Keratinocyte (primary cell): Measurements from ENCODE around the gene CREB3L2. TPM values are rescaled to one million over a fixed set of nuclear protein-coding genes. Genes with fewer than 3 reads are reported as not detected.

Experiments
- DNase-seq: peaks from one replicate; pipeline ENCODE4 v3.0.0-alpha.2; 2011; ENCODE audit warnings: low read depth, missing footprints, low spot score
- FAIRE-seq: peaks from 2 replicates; lab custom pipeline; 2011; peaks lifted over from hg19 to GRCh38; lab: Jason Lieb, UNC
- H2AFZ ChIP-seq: 2 replicates; pipeline ENCODE4 v1.6.0; 2012; ENCODE audit warnings: low read length, control low read depth, inconsistent platforms; ENCODE audit not compliant: control insufficient read depth
- H3K27ac ChIP-seq: 2 replicates; pipeline ENCODE4 v1.5.1; 2011; ENCODE audit warnings: low read length; ENCODE audit not compliant: control insufficient read depth, insufficient read depth
- H3K27me3 ChIP-seq: 3 replicates; pipeline ENCODE4 v1.6.0; 2011; ENCODE audit warnings: low read length; ENCODE audit not compliant: control insufficient read depth, insufficient read depth; ENCODE audit errors: extremely low read depth
- H3K36me3 ChIP-seq, 2 experiments: 2 replicates in 1 of 2; 3 replicates in 1 of 2; pipeline ENCODE4 v1.5.1; 2011; ENCODE audit warnings: low read length in 2 of 2, mild to moderate bottlenecking in 1 of 2; ENCODE audit not compliant: control insufficient read depth in 2 of 2, insufficient read depth in 2 of 2; ENCODE audit errors: extremely low read depth in 1 of 2
- H3K4me1 ChIP-seq: 3 replicates; pipeline ENCODE4 v1.5.1; 2011; ENCODE audit warnings: low read length; ENCODE audit not compliant: control insufficient read depth, insufficient read depth; ENCODE audit errors: extremely low read depth
- H3K4me2 ChIP-seq: 3 replicates; pipeline ENCODE4 v1.6.0; 2011; ENCODE audit warnings: low read depth, low read length; ENCODE audit not compliant: control insufficient read depth, insufficient read depth; ENCODE audit errors: extremely low read depth
- H3K4me3 ChIP-seq, 3 experiments: fragments of 200-600 bp in 1 of 3; sonication (generic) in 1 of 3; 2 replicates in 2 of 3; 3 replicates in 1 of 3; pipeline ENCODE4 v1.5.1; 2011 to 2016; ENCODE audit warnings: low read length in 3 of 3, mild to moderate bottlenecking in 3 of 3, control low read depth in 2 of 3, inconsistent platforms in 1 of 3, low read depth in 1 of 3, mixed read lengths in 1 of 3, mixed run types in 1 of 3, moderate library complexity in 1 of 3; ENCODE audit not compliant: control insufficient read depth in 2 of 3, insufficient read depth in 2 of 3; ENCODE audit errors: extremely low read depth in 1 of 3
- H3K79me2 ChIP-seq: 2 replicates; pipeline ENCODE4 v1.6.0; 2012; ENCODE audit warnings: low read length; ENCODE audit not compliant: control insufficient read depth, insufficient read depth
- H3K9ac ChIP-seq: 3 replicates; pipeline ENCODE4 v1.6.0; 2011; ENCODE audit warnings: low read length; ENCODE audit not compliant: control insufficient read depth, insufficient read depth; ENCODE audit errors: extremely low read depth
- H3K9me1 ChIP-seq: 3 replicates; pipeline ENCODE4 v1.6.0; 2011; ENCODE audit warnings: low read length; ENCODE audit not compliant: control insufficient read depth, insufficient read depth; ENCODE audit errors: extremely low read depth
- H3K9me3 ChIP-seq: 2 replicates; pipeline ENCODE4 v1.5.1; 2012; ENCODE audit warnings: low read depth, low read length; ENCODE audit not compliant: control insufficient read depth
- H4K20me1 ChIP-seq: 3 replicates; pipeline ENCODE4 v1.6.0; 2011; ENCODE audit warnings: low read length; ENCODE audit not compliant: control insufficient read depth, insufficient read depth; ENCODE audit errors: extremely low read depth
- CTCF ChIP-seq, 3 experiments: IDR thresholded peaks in 1 of 3; conservative IDR thresholded peaks in 1 of 3; optimal IDR thresholded peaks in 1 of 3; 2 replicates in 2 of 3; 3 replicates in 1 of 3; pipeline versions ENCODE3 to v1.5.1; 2011; ENCODE audit warnings: low read length in 3 of 3, mild to moderate bottlenecking in 3 of 3, moderate library complexity in 2 of 3, control low read depth in 1 of 3, inconsistent platforms in 1 of 3; ENCODE audit not compliant: insufficient read depth in 2 of 3; ENCODE audit errors: extremely low read depth in 1 of 3
- EZH2 ChIP-seq: IDR thresholded peaks from one replicate; pipeline ENCODE4 v1.6.1; 2012; ENCODE audit warnings: inconsistent platforms, mild to moderate bottlenecking, low read length, moderate library complexity
- dilution Hi-C: fragments of 300-500 bp; cut with MboI; formaldehyde crosslinking; loops from one replicate; pipeline ENCODE4 v1.7.0; 2020; ENCODE audit warnings: low sequenced_read_pairs; ENCODE audit not compliant: extremely low pct_ligation_motif_present
- polyA plus RNA-seq, 5 experiments: library from polyadenylated mRNA; depleted of rRNA in 3 of 5; stranded (reverse) in 3 of 5; stranded (forward) in 1 of 5; unstranded in 1 of 5; fragments of >200 nt; gene quantifications; 1 replicate in 1 of 5; 2 replicates in 3 of 5; 3 replicates in 1 of 5; pipeline versions ENCODE4 v1.2.1 to v1.2.3, GENCODE V29; 2011 to 2012; ENCODE audit warnings: missing spikeins in 2 of 5, low read depth in 1 of 5, low replicate concordance in 1 of 5

The CREB3L2 gene
- polyA plus RNA-seq, 1 donor (not counting 4 experiments of a cell fraction or from before 2014, with no cell fraction given), result 12.8 TPM

DNA sequence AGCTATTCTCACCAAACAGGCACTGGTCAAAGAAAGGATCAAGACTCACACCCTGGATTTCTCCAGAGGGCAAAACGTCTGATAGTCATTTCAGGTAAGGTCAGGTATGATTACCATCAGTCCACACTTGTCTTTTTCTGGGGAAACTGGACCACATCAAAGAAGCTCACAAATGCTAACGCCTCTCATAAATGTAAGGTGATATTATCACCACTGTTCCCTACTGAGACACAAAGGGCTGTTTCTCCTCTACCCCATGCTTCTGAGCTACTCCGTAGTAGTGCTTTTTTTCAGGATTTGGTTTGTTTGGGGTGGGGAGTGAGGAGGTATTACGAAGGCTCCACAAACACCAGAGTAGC lies 51.6 kb downstream of the CREB3L2 start:
- Histone ChIP-seq H3K27me3 (no peaks in the 10 kb centered on the region), H2AFZ (no peak overlapping the region), H3K36me3 (peaks cover 0 to 3% of the 10 kb centered on the region in 2 experiments), H3K4me1 (no peaks in the 10 kb centered on the region), H3K9me3 (no peaks in the 10 kb centered on the region), H3K9me1 (no peaks in the 10 kb centered on the region), H3K27ac (no peak overlapping the region), H3K4me2 (no peak overlapping the region), H3K79me2 (peaks cover 8% of the 10 kb centered on the region), H3K4me3 (no peak overlapping the region), H4K20me1 (no peaks in the 10 kb centered on the region), H3K9ac (no peak overlapping the region)
- TF ChIP-seq EZH2 (no peak), CTCF (optimal IDR thresholded peaks at IDR 0.05 in 1 of 3, IDR thresholded peaks at IDR 0.05 in 1 of 3, conservative IDR thresholded peaks at IDR 0.05 in 1 of 3; ENCODE audit: extremely low read depth in 1 of 3, insufficient read depth in 2 of 3, low read length in 3 of 3) (no peak)
- no peak for FAIRE-seq
- DNase-seq, result no peak
- dilution Hi-C loops, result no loop called here

GRCh38 chr7:137949416-137950262 lies 52.2 kb downstream of the CREB3L2 start:
- Histone ChIP-seq H3K27ac (no peak overlapping the region), H2AFZ (no peak overlapping the region), H3K36me3 (peaks cover 0 to 3% of the 10 kb centered on the region in 2 experiments), H3K4me2 (no peak overlapping the region), H3K4me1 (no peaks in the 10 kb centered on the region), H3K9me1 (no peaks in the 10 kb centered on the region), H3K4me3 (no peak overlapping the region), H3K79me2 (peaks cover 7% of the 10 kb centered on the region), H3K9me3 (no peaks in the 10 kb centered on the region), H4K20me1 (no peaks in the 10 kb centered on the region), H3K9ac (no peak overlapping the region), H3K27me3 (no peaks in the 10 kb centered on the region)
- dilution Hi-C loops, result no loop called here
- no peak for DNase-seq
- TF ChIP-seq EZH2 (no peak), CTCF (optimal IDR thresholded peaks at IDR 0.05 in 1 of 3, IDR thresholded peaks at IDR 0.05 in 1 of 3, conservative IDR thresholded peaks at IDR 0.05 in 1 of 3; ENCODE audit: extremely low read depth in 1 of 3, insufficient read depth in 2 of 3, low read length in 3 of 3) (no peak)
- no peak for FAIRE-seq
